A549 (cell line): Measurements from ENCODE around the gene VPS13D.

Experiments
- ELK1 ChIP-seq: fragments of 150-350 bp; IDR thresholded peaks from 2 replicates; pipeline ENCODE4 v1.6.1; 2014; ENCODE audit warnings: low read depth, mild to moderate bottlenecking, low read length
- MAX ChIP-seq: IDR thresholded peaks from 2 replicates; pipeline ENCODE4 v1.6.1; 2012
- MYC ChIP-seq: IDR thresholded peaks from 2 replicates; pipeline ENCODE4 v1.6.1; 2012; ENCODE audit warnings: mild to moderate bottlenecking, inconsistent platforms, low read length, improper control_type of control experiment, borderline replicate concordance
- NFE2L2 ChIP-seq: fragments of 150-350 bp; conservative IDR thresholded peaks from 2 replicates; pipeline ENCODE4 v1.6.1; 2014; ENCODE audit warnings: low read length
- POLR2A ChIP-seq: IDR thresholded peaks from 2 replicates; pipeline ENCODE4 v1.6.1; 2012; ENCODE audit warnings: mild to moderate bottlenecking, low read length
- RNF2 ChIP-seq: fragments of 200-600 bp; sonication (generic); IDR thresholded peaks from 2 replicates; pipeline ENCODE4 v1.6.1; 2016; ENCODE audit warnings: low read depth, mild to moderate bottlenecking, antibody characterized with exemption, moderate library complexity, borderline replicate concordance
- USF2 ChIP-seq: fragments of 450-650 bp; IDR thresholded peaks from 2 replicates; pipeline ENCODE4 v1.6.1; 2014; ENCODE audit warnings: antibody characterized with exemption
- TF ChIP-seq, protein P1 (sequence below): fragments of >200 bp; sonication (Bioruptor Twin); formaldehyde crosslinking; IDR thresholded peaks from 3 replicates; pipeline ENCODE4 v1.5.1; 2016

GRCh38 chr1:12479311-12479710 lies 249.5 kb downstream of the VPS13D start:
- TF ChIP-seq ELK1 (no peak), POLR2A (no peak), MYC (no peak), USF2 (no peak), MAX (no peak), NFE2L2 (no peak), RNF2 (no peak)
- TF ChIP-seq, protein P1, sequence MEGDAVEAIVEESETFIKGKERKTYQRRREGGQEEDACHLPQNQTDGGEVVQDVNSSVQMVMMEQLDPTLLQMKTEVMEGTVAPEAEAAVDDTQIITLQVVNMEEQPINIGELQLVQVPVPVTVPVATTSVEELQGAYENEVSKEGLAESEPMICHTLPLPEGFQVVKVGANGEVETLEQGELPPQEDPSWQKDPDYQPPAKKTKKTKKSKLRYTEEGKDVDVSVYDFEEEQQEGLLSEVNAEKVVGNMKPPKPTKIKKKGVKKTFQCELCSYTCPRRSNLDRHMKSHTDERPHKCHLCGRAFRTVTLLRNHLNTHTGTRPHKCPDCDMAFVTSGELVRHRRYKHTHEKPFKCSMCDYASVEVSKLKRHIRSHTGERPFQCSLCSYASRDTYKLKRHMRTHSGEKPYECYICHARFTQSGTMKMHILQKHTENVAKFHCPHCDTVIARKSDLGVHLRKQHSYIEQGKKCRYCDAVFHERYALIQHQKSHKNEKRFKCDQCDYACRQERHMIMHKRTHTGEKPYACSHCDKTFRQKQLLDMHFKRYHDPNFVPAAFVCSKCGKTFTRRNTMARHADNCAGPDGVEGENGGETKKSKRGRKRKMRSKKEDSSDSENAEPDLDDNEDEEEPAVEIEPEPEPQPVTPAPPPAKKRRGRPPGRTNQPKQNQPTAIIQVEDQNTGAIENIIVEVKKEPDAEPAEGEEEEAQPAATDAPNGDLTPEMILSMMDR: no peak
